ENCODE results near the gene MROH2A.
A peak's percentile ranks its signal among the peaks of the same experiment; 100 is the strongest.

MROH2A gene

GRCh38 chr2:233801357-233802131, 23.4 kb downstream of the MROH2A start:
- TF ChIP-seq FOXP2 (optimal IDR thresholded peaks at IDR 0.05; ENCODE audit: control extremely low read depth, extremely low read length, insufficient read depth) = no peak
- TF ChIP-seq EZH2 (IDR thresholded peaks at IDR 0.05) = no peak
- H3K27ac ChIP-seq = no peak overlapping the region
- H3K4me3 ChIP-seq = no peak overlapping the region
- H3K9ac ChIP-seq (ENCODE audit: insufficient read length) = no peak overlapping the region
- DNase-seq (ENCODE audit: low read depth, low spot score) = no peak
- no peaks in the 10 kb centered on the region; the same call in 1 of the 2 replicates for H3K36me3 ChIP-seq (ENCODE audit: insufficient read depth, low read length)
- no peaks in the 10 kb centered on the region for H3K9me3 ChIP-seq (ENCODE audit: low read depth, low read length)

GRCh38 chr2:233802132-233802815, 24.1 kb downstream of the MROH2A start:
- H3K4me3 ChIP-seq = no peak overlapping the region
- H3K9me3 ChIP-seq (ENCODE audit: low read depth, low read length) = no peaks in the 10 kb centered on the region
- H3K9ac ChIP-seq (ENCODE audit: insufficient read length) = no peak overlapping the region
- no peaks in the 10 kb centered on the region; the same call in 1 of the 2 replicates for H3K36me3 ChIP-seq (ENCODE audit: insufficient read depth, low read length)
- no peak for DNase-seq (ENCODE audit: low read depth, low spot score)
- TF ChIP-seq POLR2AphosphoS5 (IDR thresholded peaks at IDR 0.05; ENCODE audit: borderline replicate concordance, low read depth, low read length) (no peak), EZH2 (IDR thresholded peaks at IDR 0.05) (no peak), FOXP2 (optimal IDR thresholded peaks at IDR 0.05; ENCODE audit: control extremely low read depth, extremely low read length, insufficient read depth) (no peak)
- H3K27ac ChIP-seq = no peak overlapping the region

GRCh38 chr2:233803292-233803911, 25.3 kb downstream of the MROH2A start:
- no peak overlapping the region for H3K4me3 ChIP-seq
- no peak for TF ChIP-seq POLR2AphosphoS5 (IDR thresholded peaks at IDR 0.05; ENCODE audit: borderline replicate concordance, low read depth, low read length)
- no peak for TF ChIP-seq EZH2 (IDR thresholded peaks at IDR 0.05)
- TF ChIP-seq FOXP2 (optimal IDR thresholded peaks at IDR 0.05; ENCODE audit: control extremely low read depth, extremely low read length, insufficient read depth) = no peak
- H3K27ac ChIP-seq = no peak overlapping the region
- H3K36me3 ChIP-seq (ENCODE audit: insufficient read depth, low read length) = no peaks in the 10 kb centered on the region; the same call in 1 of the 2 replicates
- H3K9me3 ChIP-seq (ENCODE audit: low read depth, low read length) = no peaks in the 10 kb centered on the region
- no peak for DNase-seq (ENCODE audit: low read depth, low spot score)
- H3K9ac ChIP-seq (ENCODE audit: insufficient read length) = no peak overlapping the region

GRCh38 chr2:233803994-233804393, 25.9 kb downstream of the MROH2A start:
- DNase-seq (ENCODE audit: low read depth, low spot score) = no peak
- Histone ChIP-seq H3K9me3 (ENCODE audit: low read depth, low read length) (no peaks in the 10 kb centered on the region), H3K4me3 (no peak overlapping the region), H3K36me3 (ENCODE audit: insufficient read depth, low read length) (no peaks in the 10 kb centered on the region; the same call in 1 of the 2 replicates), H3K9ac (ENCODE audit: insufficient read length) (no peak overlapping the region), H3K27ac (no peak overlapping the region)
- no peak for TF ChIP-seq EZH2 (IDR thresholded peaks at IDR 0.05)
- no peak for TF ChIP-seq FOXP2 (optimal IDR thresholded peaks at IDR 0.05; ENCODE audit: control extremely low read depth, extremely low read length, insufficient read depth)
- no peak for TF ChIP-seq POLR2AphosphoS5 (IDR thresholded peaks at IDR 0.05; ENCODE audit: borderline replicate concordance, low read depth, low read length)

GRCh38 chr2:233807215-233807865, 29.2 kb downstream of the MROH2A start:
- no peak for DNase-seq (ENCODE audit: low read depth, low spot score)
- no peak overlapping the region for H3K9ac ChIP-seq (ENCODE audit: insufficient read length)
- no peaks in the 10 kb centered on the region for H3K36me3 ChIP-seq (ENCODE audit: insufficient read depth, low read length)
- TF ChIP-seq EZH2 (IDR thresholded peaks at IDR 0.05) = no peak
- TF ChIP-seq POLR2AphosphoS5 (IDR thresholded peaks at IDR 0.05; ENCODE audit: borderline replicate concordance, low read depth, low read length) = peak; percentile 1; the same call in 1 of the 2 replicates
- TF ChIP-seq FOXP2 (optimal IDR thresholded peaks at IDR 0.05; ENCODE audit: control extremely low read depth, extremely low read length, insufficient read depth) = no peak
- H3K4me3 ChIP-seq = no peak overlapping the region
- no peaks in the 10 kb centered on the region for H3K9me3 ChIP-seq (ENCODE audit: low read depth, low read length)
- H3K27ac ChIP-seq = no peak overlapping the region

GRCh38 chr2:233807966-233808935, 30.1 kb downstream of the MROH2A start:
- no peak for TF ChIP-seq EZH2 (IDR thresholded peaks at IDR 0.05)
- TF ChIP-seq POLR2AphosphoS5 (IDR thresholded peaks at IDR 0.05; ENCODE audit: borderline replicate concordance, low read depth, low read length) = no peak
- no peak for TF ChIP-seq FOXP2 (optimal IDR thresholded peaks at IDR 0.05; ENCODE audit: control extremely low read depth, extremely low read length, insufficient read depth)
- Histone ChIP-seq H3K9me3 (ENCODE audit: low read depth, low read length) (no peaks in the 10 kb centered on the region), H3K36me3 (ENCODE audit: insufficient read depth, low read length) (no peaks in the 10 kb centered on the region), H3K27ac (no peak overlapping the region), H3K9ac (ENCODE audit: insufficient read length) (no peak overlapping the region), H3K4me3 (no peak overlapping the region)
- no peak for DNase-seq (ENCODE audit: low read depth, low spot score)

- no peak overlapping the region for H3K4me3 ChIP-seq
- no peak for TF ChIP-seq FOXP2 (optimal IDR thresholded peaks at IDR 0.05; ENCODE audit: control extremely low read depth, extremely low read length, insufficient read depth)
- TF ChIP-seq POLR2AphosphoS5 (IDR thresholded peaks at IDR 0.05; ENCODE audit: borderline replicate concordance, low read depth, low read length) = no peak
- no peak for TF ChIP-seq EZH2 (IDR thresholded peaks at IDR 0.05)
- no peak for DNase-seq (ENCODE audit: low read depth, low spot score)
- H3K36me3 ChIP-seq (ENCODE audit: insufficient read depth, low read length) = peaks cover 5% of the 10 kb centered on the region; the same call in 1 of the 2 replicates
- H3K9ac ChIP-seq (ENCODE audit: insufficient read length) = no peak overlapping the region
- H3K27ac ChIP-seq = no peak overlapping the region
- no peaks in the 10 kb centered on the region for H3K9me3 ChIP-seq (ENCODE audit: low read depth, low read length)
Observed at GRCh38 chr2:233810385-233810784, 32.3 kb downstream of the MROH2A start.

Data from SK-N-MC (cell line).